Panc1 (cell line): ENCODE data around the gene TGM5. TPM values are rescaled to one million over a fixed set of nuclear protein-coding genes. Genes with fewer than 3 reads are reported as not detected.

Experiments used
- ATAC-seq: fragments of 200-7000 bp; cut with Tn5 transposase; 2 replicates; pipeline ENCODE4 v1.9.1; 2020; ENCODE audit warnings: mild to moderate bottlenecking, moderate library complexity
- BruUV-seq: library from RNA; stranded (reverse); fragments of 400-500 nt; replicated peaks from 2 replicates; lab custom pipeline; 2021; lab: Mats Ljungman, UMichigan
- CTCF ChIA-PET: fragments of 300-600 bp; sonication (Branson Sonifier 250); formaldehyde crosslinking; loops from one replicate; lab custom pipeline; 2022; ENCODE audit warnings: antibody characterized with exemption; lab: Charles Lee
- POLR2A ChIA-PET: fragments of 300-600 bp; sonication (Branson Sonifier 250); formaldehyde crosslinking; loops from one replicate; lab custom pipeline; 2022; ENCODE audit warnings: antibody characterized with exemption; lab: Charles Lee
- DNase-seq: peaks from one replicate; pipeline ENCODE4 v3.0.0-alpha.2; 2010; ENCODE audit warnings: low read depth, low spot score
- H3K27ac ChIP-seq: 2 replicates; pipeline ENCODE4 v1.5.1; 2011; ENCODE audit warnings: mild to moderate bottlenecking, low read length, inconsistent platforms
- H3K27me3 ChIP-seq: fragments of 200-500 bp; sonication (Bioruptor generic); 2 replicates; pipeline ENCODE4 v1.6.0; 2014; ENCODE audit warnings: low read length, inconsistent platforms; ENCODE audit not compliant: control insufficient read depth, insufficient read depth
- H3K36me3 ChIP-seq: fragments of 200-500 bp; sonication (Bioruptor generic); 2 replicates; pipeline ENCODE4 v1.5.1; 2014; ENCODE audit warnings: inconsistent platforms, mild to moderate bottlenecking, low read length, moderate library complexity; ENCODE audit not compliant: control insufficient read depth, insufficient read depth
- H3K4me1 ChIP-seq: 2 replicates; pipeline ENCODE4 v1.5.1; 2011; ENCODE audit warnings: inconsistent platforms, mild to moderate bottlenecking, low read length, moderate library complexity; ENCODE audit not compliant: control insufficient read depth, insufficient read depth
- H3K4me3 ChIP-seq, 2 experiments: 2 replicates each; pipeline ENCODE4 v1.5.1; 2011 to 2012; ENCODE audit warnings: low read depth in 2 of 2, low read length in 2 of 2, mild to moderate bottlenecking in 2 of 2, inconsistent platforms in 1 of 2, moderate library complexity in 1 of 2
- H3K9me3 ChIP-seq: fragments of 200-500 bp; sonication (Bioruptor generic); 2 replicates; pipeline ENCODE4 v1.5.1; 2014; ENCODE audit warnings: low read depth, mild to moderate bottlenecking, inconsistent platforms, low read length, moderate library complexity; ENCODE audit not compliant: control insufficient read depth, insufficient read depth
- POLR2AphosphoS5 ChIP-seq: IDR thresholded peaks from 2 replicates; pipeline ENCODE4 v1.6.1; 2012; ENCODE audit warnings: mild to moderate bottlenecking, low read depth, low read length, moderate library complexity
- SIN3A ChIP-seq: IDR thresholded peaks from 2 replicates; pipeline ENCODE4 v1.6.1; 2012; ENCODE audit warnings: low read depth, mild to moderate bottlenecking, low read length, moderate library complexity, borderline replicate concordance; ENCODE audit not compliant: insufficient read depth
- TCF7L2 ChIP-seq: IDR thresholded peaks from 2 replicates; pipeline ENCODE4 v1.6.1; 2011; ENCODE audit warnings: mild to moderate bottlenecking, low read depth, low read length, inconsistent platforms
- in situ Hi-C: cut with HindIII; loops from 2 replicates; pipeline ENCODE4 v1.10.0; 2016; ENCODE audit warnings: low sequenced_read_pairs, low pct_unique_long_range_greater_than_20kb
- intact Hi-C: fragments of 100-400 bp; cut with micrococcal nuclease; formaldehyde crosslinking; loops from one replicate; pipeline ENCODE4 v1.10.0; 2022; ENCODE audit not compliant: unreplicated experiment
- total RNA-seq: library from RNA; stranded (reverse); gene quantifications from one replicate; pipeline ENCODE4 v1.2.1, GENCODE V29; 2021; ENCODE audit not compliant: unreplicated experiment
- TF ChIP-seq, protein P1 (sequence below), 2 experiments: IDR thresholded peaks; 2 replicates each; pipeline ENCODE4 v1.6.1; 2011 to 2012; ENCODE audit warnings: low read depth in 2 of 2, control low read depth in 1 of 2, low read length in 1 of 2, mild to moderate bottlenecking in 1 of 2, moderate library complexity in 1 of 2; ENCODE audit not compliant: insufficient read depth in 1 of 2
- TF ChIP-seq, protein P2 (sequence below): fragments of 450-650 bp; IDR thresholded peaks from 2 replicates; pipeline ENCODE4 v1.5.1; 2017; ENCODE audit warnings: mild to moderate bottlenecking

TGM5 gene
- total RNA-seq, 1 experiment from 2014 or later = not detected

DNA sequence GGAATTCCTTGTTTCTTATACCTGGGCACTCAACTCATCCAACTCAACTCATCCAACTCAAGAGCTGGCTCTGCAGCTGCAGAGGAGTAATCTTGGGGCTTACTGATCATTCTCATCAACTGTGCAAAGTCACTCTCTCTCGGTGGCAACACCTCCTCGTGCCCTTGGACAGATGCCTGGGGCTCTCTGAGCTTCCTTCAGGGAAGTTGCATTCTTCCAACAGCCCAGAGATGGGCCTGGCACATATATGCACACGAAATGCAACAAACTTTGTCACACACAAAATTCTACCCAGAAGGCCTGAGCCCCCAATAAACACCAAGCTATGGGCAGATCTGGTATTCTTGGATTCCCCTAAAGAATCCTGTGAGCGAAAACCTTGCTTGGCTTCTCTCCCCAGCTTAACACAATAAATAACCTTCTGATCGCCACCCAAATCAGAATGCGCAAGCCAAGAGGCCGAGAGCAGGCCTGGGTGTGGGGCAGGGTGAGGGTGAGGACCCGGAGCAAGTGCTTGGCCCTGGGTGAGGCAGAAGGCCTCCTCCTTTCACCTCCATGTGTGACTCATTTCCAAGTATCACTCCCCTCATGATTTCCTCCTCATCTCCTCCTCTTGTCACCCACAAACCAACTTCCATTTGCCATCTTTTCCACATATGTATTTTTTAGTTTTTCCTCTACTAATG, 15.4 kb downstream of the TGM5 start:
- in situ Hi-C loops = no loop called here
- DNase-seq = no peak
- intact Hi-C loops = no loop called here
- BruUV-seq = no TSS peak
- no peaks in the 10 kb centered on the region for H3K36me3 ChIP-seq
- ChIA-PET CTCF (no interaction called here), POLR2A (no interaction called here)
- no peak overlapping the region for H3K27ac ChIP-seq
- TF ChIP-seq TCF7L2 = no peak
- TF ChIP-seq, protein P1, sequence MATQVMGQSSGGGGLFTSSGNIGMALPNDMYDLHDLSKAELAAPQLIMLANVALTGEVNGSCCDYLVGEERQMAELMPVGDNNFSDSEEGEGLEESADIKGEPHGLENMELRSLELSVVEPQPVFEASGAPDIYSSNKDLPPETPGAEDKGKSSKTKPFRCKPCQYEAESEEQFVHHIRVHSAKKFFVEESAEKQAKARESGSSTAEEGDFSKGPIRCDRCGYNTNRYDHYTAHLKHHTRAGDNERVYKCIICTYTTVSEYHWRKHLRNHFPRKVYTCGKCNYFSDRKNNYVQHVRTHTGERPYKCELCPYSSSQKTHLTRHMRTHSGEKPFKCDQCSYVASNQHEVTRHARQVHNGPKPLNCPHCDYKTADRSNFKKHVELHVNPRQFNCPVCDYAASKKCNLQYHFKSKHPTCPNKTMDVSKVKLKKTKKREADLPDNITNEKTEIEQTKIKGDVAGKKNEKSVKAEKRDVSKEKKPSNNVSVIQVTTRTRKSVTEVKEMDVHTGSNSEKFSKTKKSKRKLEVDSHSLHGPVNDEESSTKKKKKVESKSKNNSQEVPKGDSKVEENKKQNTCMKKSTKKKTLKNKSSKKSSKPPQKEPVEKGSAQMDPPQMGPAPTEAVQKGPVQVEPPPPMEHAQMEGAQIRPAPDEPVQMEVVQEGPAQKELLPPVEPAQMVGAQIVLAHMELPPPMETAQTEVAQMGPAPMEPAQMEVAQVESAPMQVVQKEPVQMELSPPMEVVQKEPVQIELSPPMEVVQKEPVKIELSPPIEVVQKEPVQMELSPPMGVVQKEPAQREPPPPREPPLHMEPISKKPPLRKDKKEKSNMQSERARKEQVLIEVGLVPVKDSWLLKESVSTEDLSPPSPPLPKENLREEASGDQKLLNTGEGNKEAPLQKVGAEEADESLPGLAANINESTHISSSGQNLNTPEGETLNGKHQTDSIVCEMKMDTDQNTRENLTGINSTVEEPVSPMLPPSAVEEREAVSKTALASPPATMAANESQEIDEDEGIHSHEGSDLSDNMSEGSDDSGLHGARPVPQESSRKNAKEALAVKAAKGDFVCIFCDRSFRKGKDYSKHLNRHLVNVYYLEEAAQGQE (IDR thresholded peaks at IDR 0.05; ENCODE audit: insufficient read depth in 1 of 2, low read depth in 2 of 2, low read length in 1 of 2) = no peak
- ATAC-seq = no peak
- no peaks in the 10 kb centered on the region for H3K4me1 ChIP-seq
- H3K27me3 ChIP-seq = peaks cover 2% of the 10 kb centered on the region; the same call in 1 of the 2 replicates
- H3K9me3 ChIP-seq = no peaks in the 10 kb centered on the region
- no peak overlapping the region for H3K4me3 ChIP-seq

DNA sequence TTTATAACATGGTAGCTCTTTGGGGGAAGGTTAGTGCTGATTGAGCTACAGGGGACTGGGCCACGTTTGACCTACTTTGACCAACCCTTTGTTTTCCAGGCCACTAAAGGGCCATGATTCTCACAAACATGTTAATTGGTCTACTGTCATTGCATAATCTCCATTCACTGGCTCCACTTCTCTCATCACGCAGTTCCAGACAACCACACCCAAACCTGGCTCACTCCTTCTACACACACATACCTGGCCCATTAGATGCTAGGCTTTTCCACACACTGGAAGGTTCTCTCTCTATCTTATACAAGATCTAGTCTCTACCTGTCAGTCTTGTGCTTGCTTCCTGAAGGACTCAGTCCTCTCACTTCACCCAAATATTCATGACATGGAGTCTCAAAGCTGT, 15.9 kb downstream of the TGM5 start:
- CTCF ChIA-PET = no interaction called here
- POLR2A ChIA-PET = no interaction called here
- in situ Hi-C loops (no loop called here), intact Hi-C loops (no loop called here)
- no peak overlapping the region for H3K4me3 ChIP-seq
- no peaks in the 10 kb centered on the region for H3K4me1 ChIP-seq
- no peak for DNase-seq
- no TSS peak for BruUV-seq
- ATAC-seq = no peak
- no peak overlapping the region for H3K27ac ChIP-seq
- H3K36me3 ChIP-seq = no peaks in the 10 kb centered on the region
- TF ChIP-seq, protein P2, sequence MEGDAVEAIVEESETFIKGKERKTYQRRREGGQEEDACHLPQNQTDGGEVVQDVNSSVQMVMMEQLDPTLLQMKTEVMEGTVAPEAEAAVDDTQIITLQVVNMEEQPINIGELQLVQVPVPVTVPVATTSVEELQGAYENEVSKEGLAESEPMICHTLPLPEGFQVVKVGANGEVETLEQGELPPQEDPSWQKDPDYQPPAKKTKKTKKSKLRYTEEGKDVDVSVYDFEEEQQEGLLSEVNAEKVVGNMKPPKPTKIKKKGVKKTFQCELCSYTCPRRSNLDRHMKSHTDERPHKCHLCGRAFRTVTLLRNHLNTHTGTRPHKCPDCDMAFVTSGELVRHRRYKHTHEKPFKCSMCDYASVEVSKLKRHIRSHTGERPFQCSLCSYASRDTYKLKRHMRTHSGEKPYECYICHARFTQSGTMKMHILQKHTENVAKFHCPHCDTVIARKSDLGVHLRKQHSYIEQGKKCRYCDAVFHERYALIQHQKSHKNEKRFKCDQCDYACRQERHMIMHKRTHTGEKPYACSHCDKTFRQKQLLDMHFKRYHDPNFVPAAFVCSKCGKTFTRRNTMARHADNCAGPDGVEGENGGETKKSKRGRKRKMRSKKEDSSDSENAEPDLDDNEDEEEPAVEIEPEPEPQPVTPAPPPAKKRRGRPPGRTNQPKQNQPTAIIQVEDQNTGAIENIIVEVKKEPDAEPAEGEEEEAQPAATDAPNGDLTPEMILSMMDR = no peak
- TF ChIP-seq SIN3A = no peak
- TF ChIP-seq, protein P1 (IDR thresholded peaks at IDR 0.05; ENCODE audit: insufficient read depth in 1 of 2, low read depth in 2 of 2, low read length in 1 of 2) = no peak
- TF ChIP-seq TCF7L2 = no peak
- TF ChIP-seq POLR2AphosphoS5 = no peak
- no peaks in the 10 kb centered on the region for H3K9me3 ChIP-seq
- peaks cover 5% of the 10 kb centered on the region; the same call in 1 of the 2 replicates for H3K27me3 ChIP-seq
